Activated CD4-positive, alpha-beta T cell treated with anti-CD3 and anti-CD28 coated beads, Interleukin-2, amount 10 ng/mL, durations not matched to agents 7 days and 5 days (primary cell): ENCODE data around the gene NECTIN1. TPM values are rescaled to one million over a fixed set of nuclear protein-coding genes. Genes with fewer than 3 reads are reported as not detected.

Source experiments
- CTCF ChIA-PET: fragments of 350-600 bp; sonication (Branson Sonifier 250); formaldehyde crosslinking; loops from one replicate; lab custom pipeline; 2021; ENCODE audit warnings: antibody characterized with exemption; lab: Charles Lee
- POLR2A ChIA-PET: fragments of 350-600 bp; sonication (Branson Sonifier 250); formaldehyde crosslinking; loops from one replicate; lab custom pipeline; 2021; ENCODE audit warnings: antibody characterized with exemption; lab: Charles Lee
- DNase-seq: peaks from one replicate; pipeline ENCODE4 v3.0.0-alpha.2; 2020
- H3K27ac Mint-ChIP-seq: one replicate; pipeline ENCODE4 v1.8.0; 2021; ENCODE audit warnings: mild to moderate bottlenecking, moderate library complexity, mixed read lengths
- H3K27me3 Mint-ChIP-seq: one replicate; pipeline ENCODE4 v1.8.0; 2021; ENCODE audit warnings: mixed read lengths
- H3K36me3 Mint-ChIP-seq: one replicate; pipeline ENCODE4 v1.8.0; 2021; ENCODE audit warnings: low read depth, mixed read lengths
- H3K4me1 Mint-ChIP-seq: one replicate; pipeline ENCODE4 v1.8.0; 2021; ENCODE audit warnings: mixed read lengths
- H3K4me3 Mint-ChIP-seq: one replicate; pipeline ENCODE4 v1.8.0; 2021; ENCODE audit warnings: mild to moderate bottlenecking, moderate library complexity, mixed read lengths
- H3K9me3 Mint-ChIP-seq: one replicate; pipeline ENCODE4 v1.8.0; 2021; ENCODE audit warnings: mixed read lengths
- total RNA-seq, 2 experiments: library from RNA; stranded (reverse); gene quantifications; one replicate each; pipeline ENCODE4 v1.2.3, GENCODE V29; 2021

The NECTIN1 gene
- total RNA-seq, 2 experiments from 2014 or later: 0.21 to 0.30 TPM

DNA sequence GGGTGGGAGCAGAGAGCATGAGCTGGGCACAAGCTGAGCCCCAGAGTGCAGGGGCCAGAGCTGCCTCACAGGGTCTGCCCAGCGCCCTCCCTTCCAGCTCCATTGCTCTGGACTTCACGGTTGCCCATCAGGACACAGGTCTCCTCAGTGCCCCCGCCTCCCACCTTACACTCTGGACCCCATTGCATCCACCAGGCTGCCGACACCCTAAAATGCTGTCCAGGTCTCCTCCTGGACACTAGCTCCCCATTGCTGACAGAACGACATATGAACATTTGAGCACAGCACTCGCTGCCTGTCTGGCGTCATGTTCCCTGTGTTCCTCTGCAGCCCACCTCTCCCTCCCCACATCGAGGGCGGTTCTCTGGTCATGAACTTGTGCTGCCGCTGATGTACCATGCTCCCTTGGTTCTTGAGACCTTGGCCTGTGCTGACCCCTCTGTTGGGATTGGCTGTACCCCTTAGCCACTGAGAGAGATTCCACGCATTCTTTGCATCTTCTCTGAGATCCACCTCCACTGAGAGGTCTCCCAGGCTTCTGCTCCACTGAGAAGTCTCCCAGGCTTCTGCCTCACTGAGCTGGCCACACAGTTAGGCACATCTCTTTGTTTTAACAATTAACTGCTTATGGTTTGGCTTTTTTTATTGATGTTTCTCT, 34.2 kb upstream of the NECTIN1 start:
- no peak overlapping the region for H3K4me3 Mint-ChIP-seq
- POLR2A ChIA-PET: no interaction called here
- H3K27me3 Mint-ChIP-seq: peaks cover 12% of the 10 kb centered on the region
- CTCF ChIA-PET: interaction anchor here (1.5 kb wide), 1 partner anchor 8 kb away, joined by 3 read pairs; no protein-coding TSS in a partner anchor
- H3K36me3 Mint-ChIP-seq: no peaks in the 10 kb centered on the region
- DNase-seq: no peak
- no peaks in the 10 kb centered on the region for H3K4me1 Mint-ChIP-seq
- H3K9me3 Mint-ChIP-seq: peaks cover 4% of the 10 kb centered on the region
- no peak overlapping the region for H3K27ac Mint-ChIP-seq

DNA sequence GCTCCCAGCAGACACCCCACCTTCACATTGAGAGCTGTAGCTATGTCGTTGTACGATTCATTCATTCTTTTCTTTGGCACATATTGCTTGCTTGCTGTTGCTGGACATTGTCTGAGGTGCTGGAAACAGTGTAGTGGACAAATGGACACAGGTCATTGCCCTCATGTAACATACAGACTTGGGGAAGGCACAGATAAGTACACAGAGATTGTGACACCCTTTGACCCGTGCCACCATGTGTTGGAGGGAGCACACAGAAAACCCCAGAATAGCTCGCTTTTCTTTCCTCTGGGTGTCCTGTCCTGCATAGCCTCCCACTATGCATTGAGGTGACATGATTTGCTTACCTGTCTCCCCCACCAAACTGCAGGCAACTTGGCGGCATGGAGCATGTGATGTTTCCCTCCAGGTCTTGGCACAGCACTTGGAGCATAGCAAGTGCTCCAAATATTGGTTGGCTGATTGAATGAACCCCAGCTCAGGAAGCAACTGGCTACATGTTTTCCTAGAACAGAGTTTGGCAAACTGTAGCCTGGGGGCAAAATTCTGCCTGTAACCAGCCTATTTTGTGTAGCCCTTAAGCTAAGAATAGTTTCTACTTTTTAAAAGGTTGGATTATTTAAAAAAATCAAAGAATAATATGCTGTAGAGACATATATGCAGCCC, 30.9 kb upstream of the NECTIN1 start:
- Mint-ChIP-seq H3K4me3 (no peak overlapping the region), H3K27me3 (peaks cover 8% of the 10 kb centered on the region), H3K4me1 (no peaks in the 10 kb centered on the region), H3K9me3 (no peaks in the 10 kb centered on the region), H3K36me3 (no peaks in the 10 kb centered on the region), H3K27ac (no peak overlapping the region)
- CTCF ChIA-PET: interaction anchor here (1.3 kb wide), 1 partner anchor 24 kb away, joined by 3 read pairs; no protein-coding TSS in a partner anchor
- no peak for DNase-seq
- POLR2A ChIA-PET: no interaction called here

DNA sequence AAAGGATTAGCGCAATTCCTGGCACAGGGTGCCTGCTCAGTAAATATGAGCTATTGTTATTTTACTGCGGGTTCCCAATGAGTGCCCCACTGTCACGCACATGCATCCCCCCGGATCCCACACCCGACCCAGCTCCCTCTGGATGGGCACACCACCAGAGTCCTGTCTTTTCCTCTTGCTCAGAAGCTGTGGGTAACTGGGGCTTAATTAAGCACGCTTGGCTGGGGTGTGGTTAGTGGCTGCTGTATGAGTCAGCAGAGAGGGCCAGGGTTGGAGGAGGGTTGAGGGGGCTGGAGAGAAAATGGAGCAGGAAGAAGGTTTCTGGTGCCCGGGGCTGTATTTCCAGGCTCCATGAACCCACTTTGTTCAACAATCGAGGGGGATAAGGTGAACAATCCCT, 30.3 kb upstream of the NECTIN1 start:
- no peaks in the 10 kb centered on the region for H3K9me3 Mint-ChIP-seq
- H3K4me3 Mint-ChIP-seq: no peak overlapping the region
- no peak overlapping the region for H3K27ac Mint-ChIP-seq
- no peaks in the 10 kb centered on the region for H3K4me1 Mint-ChIP-seq
- no peak for DNase-seq
- ChIA-PET CTCF (interaction anchor here (1.3 kb wide), 1 partner anchor 23 kb away, joined by 3 read pairs; no protein-coding TSS in a partner anchor), POLR2A (no interaction called here)
- H3K27me3 Mint-ChIP-seq: peaks cover 8% of the 10 kb centered on the region
- no peaks in the 10 kb centered on the region for H3K36me3 Mint-ChIP-seq

DNA sequence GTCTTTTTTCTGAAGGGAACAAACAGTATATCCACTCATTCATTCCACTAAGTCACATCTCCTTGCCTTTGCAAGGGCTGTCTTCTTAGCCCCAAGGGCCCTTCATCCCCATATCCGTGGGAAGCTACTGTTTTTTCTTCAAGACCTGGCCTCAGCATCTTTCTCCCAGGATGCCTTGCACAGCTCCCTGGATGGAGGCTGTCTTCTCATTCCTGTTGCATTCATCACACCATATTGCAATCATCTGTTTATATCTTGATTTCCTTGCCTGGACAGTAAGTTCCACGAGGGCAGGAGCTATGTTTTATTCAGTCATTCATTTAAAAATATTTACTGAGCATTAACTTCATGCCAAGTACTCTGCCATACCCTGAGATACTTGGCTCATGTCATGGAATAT, 29.3 kb upstream of the NECTIN1 start:
- no peak for DNase-seq
- Mint-ChIP-seq H3K27ac (no peak overlapping the region), H3K4me3 (no peak overlapping the region), H3K9me3 (no peaks in the 10 kb centered on the region), H3K4me1 (no peaks in the 10 kb centered on the region), H3K27me3 (peaks cover 12% of the 10 kb centered on the region), H3K36me3 (no peaks in the 10 kb centered on the region)
- ChIA-PET POLR2A (no interaction called here), CTCF (interaction anchor here (1.1 to 1.2 kb wide), 2 partner anchors 18 to 117 kb away, joined by 3 read pairs; no protein-coding TSS in a partner anchor)

DNA sequence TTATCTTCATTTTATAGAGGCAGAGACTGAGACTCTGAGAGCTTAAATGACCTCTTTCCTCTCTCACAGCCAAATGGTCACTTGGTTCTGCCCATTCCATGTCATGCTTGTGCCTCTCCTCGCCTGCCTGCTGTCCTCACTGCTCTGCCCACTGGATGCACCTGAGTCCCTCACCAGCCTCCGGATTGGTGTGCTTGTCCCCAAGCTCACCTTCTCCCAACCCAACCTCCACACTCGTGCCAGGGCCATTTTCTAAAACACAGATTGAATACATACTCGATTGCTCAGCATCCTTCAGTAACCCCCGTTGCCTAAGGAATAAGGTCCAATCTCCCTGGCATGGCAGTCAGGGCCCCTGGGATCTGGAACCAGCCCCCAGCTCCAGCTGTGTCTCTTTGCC, 28.4 kb upstream of the NECTIN1 start:
- no peaks in the 10 kb centered on the region for H3K36me3 Mint-ChIP-seq
- no peak overlapping the region for H3K27ac Mint-ChIP-seq
- H3K4me3 Mint-ChIP-seq: no peak overlapping the region
- no peak for DNase-seq
- no peaks in the 10 kb centered on the region for H3K4me1 Mint-ChIP-seq
- H3K9me3 Mint-ChIP-seq: no peaks in the 10 kb centered on the region
- peaks cover 12% of the 10 kb centered on the region for H3K27me3 Mint-ChIP-seq
- CTCF ChIA-PET: interaction anchor here (0.6 to 1.2 kb wide), 2 partner anchors 17 to 123 kb away, joined by 3 read pairs; no protein-coding TSS in a partner anchor
- POLR2A ChIA-PET: no interaction called here

DNA sequence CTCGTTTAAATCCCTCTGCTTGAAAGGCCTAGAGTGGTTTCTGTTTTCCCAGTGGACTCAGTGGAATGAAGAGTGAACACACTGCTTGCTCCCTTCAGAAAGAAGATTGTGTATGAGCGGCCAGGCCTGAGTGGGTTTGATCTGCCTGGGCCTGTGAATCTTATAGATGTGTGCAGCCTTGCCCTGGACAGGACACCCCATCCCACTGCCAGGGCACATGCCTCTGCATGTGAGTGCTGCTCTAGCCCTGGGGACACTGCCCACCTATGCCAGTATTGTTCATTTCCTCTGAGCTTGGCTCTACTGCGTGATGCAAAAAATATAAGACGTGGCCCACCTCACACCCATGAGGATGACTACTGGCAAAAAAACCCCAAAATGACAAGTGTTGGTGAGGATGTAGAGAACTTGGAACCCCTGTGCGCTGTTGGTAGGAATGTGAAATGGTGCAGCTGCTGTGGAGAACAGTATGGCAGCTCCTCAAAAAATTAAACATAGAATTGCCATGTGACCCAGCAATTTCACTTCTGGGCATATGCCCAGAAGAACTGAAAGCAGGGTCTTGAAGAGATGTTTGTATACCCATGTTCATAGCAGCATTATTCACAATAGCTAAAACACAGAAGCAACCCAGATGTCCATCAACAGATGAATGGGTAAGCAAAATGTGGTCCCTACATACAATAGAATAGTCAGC, 27.3 kb upstream of the NECTIN1 start:
- ChIA-PET CTCF (no interaction called here), POLR2A (no interaction called here)
- Mint-ChIP-seq H3K27me3 (peaks cover 12% of the 10 kb centered on the region), H3K27ac (no peak overlapping the region), H3K4me3 (no peak overlapping the region), H3K36me3 (no peaks in the 10 kb centered on the region), H3K4me1 (no peaks in the 10 kb centered on the region), H3K9me3 (no peaks in the 10 kb centered on the region)
- no peak for DNase-seq

DNA sequence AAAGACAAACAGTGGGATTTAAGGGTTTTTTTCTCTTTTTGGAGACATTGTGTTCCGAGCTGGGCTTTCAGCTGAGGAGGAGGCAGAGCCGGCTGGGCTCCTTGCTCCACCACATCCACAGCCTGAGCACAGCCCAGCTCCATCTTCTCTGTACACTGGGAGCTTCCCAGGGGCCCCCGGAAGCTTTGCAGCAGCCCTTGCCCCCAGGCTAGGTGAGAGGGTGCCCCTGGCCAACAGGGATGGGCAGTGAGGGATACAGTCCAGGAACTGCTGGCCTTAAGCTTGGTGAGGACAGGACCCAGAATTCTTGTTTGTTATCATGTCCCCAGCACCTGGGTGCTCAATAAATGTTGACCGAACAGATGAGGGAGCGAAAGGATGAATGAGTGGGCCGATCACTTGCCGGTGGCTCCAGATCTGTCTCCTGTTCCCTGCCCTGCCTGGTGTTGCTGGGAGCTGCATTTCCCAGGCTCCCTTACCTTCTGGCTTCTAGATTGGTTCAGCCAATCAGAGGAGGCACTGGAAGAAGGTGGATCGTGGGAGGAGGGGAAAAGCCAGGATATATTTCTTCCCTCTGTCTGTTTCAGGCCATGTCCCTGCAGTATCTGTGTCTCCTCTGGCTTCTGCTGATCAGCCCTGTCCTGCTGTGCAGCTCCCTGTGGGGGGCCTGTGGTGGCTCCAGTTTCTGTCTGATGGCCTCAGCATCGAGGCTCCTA, 26.5 kb upstream of the NECTIN1 start:
- Mint-ChIP-seq H3K9me3 (no peaks in the 10 kb centered on the region), H3K36me3 (no peaks in the 10 kb centered on the region), H3K27ac (no peak overlapping the region), H3K27me3 (peaks cover 12% of the 10 kb centered on the region), H3K4me1 (no peaks in the 10 kb centered on the region), H3K4me3 (no peak overlapping the region)
- ChIA-PET CTCF (interaction anchor here (0.8 kb wide), 1 partner anchor 26 kb away, joined by 3 read pairs; the partner anchor contains the start of gene NECTIN1), POLR2A (no interaction called here)
- DNase-seq: no peak

DNA sequence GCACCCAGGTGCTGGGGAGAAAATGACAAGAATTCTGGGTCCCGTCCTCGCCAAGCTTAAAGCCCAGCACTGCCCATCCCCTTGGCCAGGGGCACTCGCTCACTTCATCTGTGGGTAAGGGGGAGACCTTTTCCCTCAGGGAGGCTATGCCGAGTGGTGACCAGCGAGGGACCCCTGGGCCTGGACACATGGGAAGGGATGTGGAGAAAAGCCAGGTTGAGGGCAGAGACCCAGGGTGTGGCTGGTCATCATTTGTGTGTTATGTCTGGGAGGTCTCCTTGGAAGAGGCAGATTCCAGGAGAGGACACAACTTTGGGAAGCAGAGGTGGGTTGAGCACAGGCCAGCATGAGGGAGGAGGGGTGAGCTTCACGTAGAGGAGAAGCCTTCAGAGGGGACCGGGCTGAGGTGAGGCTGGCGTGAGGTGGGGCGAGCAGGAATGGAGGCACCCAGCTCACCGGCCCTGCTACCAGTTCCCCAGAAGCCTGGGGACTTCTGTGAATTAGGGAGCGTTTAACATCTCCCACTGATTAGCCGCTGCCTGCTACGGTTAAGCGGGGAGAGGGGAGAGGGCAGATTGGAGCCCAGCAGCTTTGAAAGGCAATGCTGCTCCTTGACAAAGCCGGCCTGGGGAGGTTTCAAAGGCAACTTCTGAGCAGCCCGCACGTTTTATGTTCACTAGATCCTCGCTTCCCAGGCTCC, 25.8 kb upstream of the NECTIN1 start:
- Mint-ChIP-seq H3K27ac (no peak overlapping the region), H3K27me3 (peaks cover 12% of the 10 kb centered on the region), H3K4me1 (no peaks in the 10 kb centered on the region), H3K36me3 (no peaks in the 10 kb centered on the region), H3K9me3 (no peaks in the 10 kb centered on the region), H3K4me3 (no peak overlapping the region)
- ChIA-PET POLR2A (no interaction called here), CTCF (interaction anchor here (0.8 kb wide), 1 partner anchor 25 kb away, joined by 3 read pairs; the partner anchor contains the start of gene NECTIN1)
- no peak for DNase-seq

DNA sequence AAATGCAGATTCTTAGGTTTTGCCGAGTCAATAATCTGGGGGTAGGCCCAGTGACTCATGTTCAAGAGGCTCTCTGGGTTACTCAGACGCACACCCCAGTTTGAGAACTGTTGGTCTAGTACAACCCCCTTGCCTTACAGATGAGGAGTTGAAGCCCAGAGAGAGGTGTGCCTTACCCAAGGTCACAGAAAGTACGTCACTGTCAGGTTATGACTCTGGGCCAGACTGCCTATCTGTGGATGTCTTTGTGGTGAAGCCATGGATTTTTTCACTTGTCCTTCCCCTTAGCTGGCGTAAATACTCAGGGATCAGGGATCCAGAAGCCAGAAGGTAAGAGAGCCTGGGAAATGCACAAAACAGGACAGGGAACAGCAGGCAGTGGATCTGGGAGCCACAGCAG, 25.2 kb upstream of the NECTIN1 start:
- POLR2A ChIA-PET: no interaction called here
- Mint-ChIP-seq H3K9me3 (no peaks in the 10 kb centered on the region), H3K36me3 (no peaks in the 10 kb centered on the region)

DNA sequence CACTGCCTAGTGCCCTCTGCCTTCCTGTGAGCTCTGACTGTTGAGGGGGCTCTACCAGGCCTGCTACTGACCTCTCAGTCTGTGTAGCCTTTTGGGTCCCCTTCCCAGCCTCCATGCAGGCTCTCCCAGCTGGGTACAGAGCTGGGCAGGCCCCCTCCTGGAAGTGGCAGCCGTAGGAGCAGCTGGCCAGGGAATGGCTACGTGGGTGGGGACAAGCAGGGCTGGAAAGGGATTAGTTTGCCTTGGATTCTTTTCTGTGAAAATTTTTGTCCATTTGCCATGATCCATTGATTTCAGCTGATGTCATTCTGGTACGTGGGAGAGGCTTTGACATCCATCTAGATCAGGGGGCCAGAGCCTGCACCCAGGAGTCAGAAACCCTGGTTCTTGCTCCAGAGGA, 23.9 kb upstream of the NECTIN1 start:
- peaks cover 9% of the 10 kb centered on the region for H3K27me3 Mint-ChIP-seq
- no peak overlapping the region for H3K4me3 Mint-ChIP-seq
- no peaks in the 10 kb centered on the region for H3K4me1 Mint-ChIP-seq
- H3K27ac Mint-ChIP-seq: no peak overlapping the region
- ChIA-PET POLR2A (no interaction called here), CTCF (interaction anchor here (1.0 kb wide), 1 partner anchor 24 kb away, joined by 3 read pairs; the partner anchor contains the start of gene NECTIN1)
- DNase-seq: no peak
- no peaks in the 10 kb centered on the region for H3K9me3 Mint-ChIP-seq
- H3K36me3 Mint-ChIP-seq: no peaks in the 10 kb centered on the region

More for the DNA sequence above, 25.2 kb upstream of the NECTIN1 start:
- DNase-seq: no peak
- peaks cover 12% of the 10 kb centered on the region for H3K27me3 Mint-ChIP-seq
- no peak overlapping the region for H3K4me3 Mint-ChIP-seq
- CTCF ChIA-PET: no interaction called here
- H3K4me1 Mint-ChIP-seq: no peaks in the 10 kb centered on the region
- no peak overlapping the region for H3K27ac Mint-ChIP-seq

DNA sequence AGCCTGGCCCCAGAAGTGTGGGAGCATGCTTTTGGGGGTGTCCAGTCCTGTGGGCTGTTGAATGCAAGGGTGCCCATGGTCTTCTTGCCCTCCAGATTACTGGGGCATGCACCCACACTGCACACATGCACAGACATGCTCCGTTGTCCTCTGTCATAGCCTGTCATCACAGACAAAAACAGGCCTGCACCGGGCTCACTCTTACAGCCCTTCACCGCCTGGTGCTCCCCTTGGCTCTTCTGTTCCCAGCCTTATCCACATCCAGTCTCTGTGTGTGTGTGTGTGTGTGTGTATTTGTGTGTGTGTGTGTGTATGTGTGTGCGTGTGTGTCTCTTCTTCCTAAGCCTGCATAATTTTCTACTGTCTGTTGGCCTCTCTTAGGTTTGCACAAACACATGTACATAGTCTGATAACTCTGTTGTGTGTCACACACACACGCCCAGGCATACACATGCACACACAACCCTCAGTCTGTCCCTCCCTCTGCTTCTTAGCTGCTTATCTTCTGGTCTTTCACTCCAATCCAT, 23.4 kb upstream of the NECTIN1 start:
- H3K9me3 Mint-ChIP-seq: no peaks in the 10 kb centered on the region
- H3K27ac Mint-ChIP-seq: no peak overlapping the region
- DNase-seq: no peak
- no peaks in the 10 kb centered on the region for H3K4me1 Mint-ChIP-seq
- ChIA-PET CTCF (interaction anchor here (0.7 kb wide), 1 partner anchor 125 kb away, joined by 3 read pairs; no protein-coding TSS in a partner anchor), POLR2A (no interaction called here)
- no peak overlapping the region for H3K4me3 Mint-ChIP-seq
- peaks cover 9% of the 10 kb centered on the region for H3K27me3 Mint-ChIP-seq
- H3K36me3 Mint-ChIP-seq: no peaks in the 10 kb centered on the region

DNA sequence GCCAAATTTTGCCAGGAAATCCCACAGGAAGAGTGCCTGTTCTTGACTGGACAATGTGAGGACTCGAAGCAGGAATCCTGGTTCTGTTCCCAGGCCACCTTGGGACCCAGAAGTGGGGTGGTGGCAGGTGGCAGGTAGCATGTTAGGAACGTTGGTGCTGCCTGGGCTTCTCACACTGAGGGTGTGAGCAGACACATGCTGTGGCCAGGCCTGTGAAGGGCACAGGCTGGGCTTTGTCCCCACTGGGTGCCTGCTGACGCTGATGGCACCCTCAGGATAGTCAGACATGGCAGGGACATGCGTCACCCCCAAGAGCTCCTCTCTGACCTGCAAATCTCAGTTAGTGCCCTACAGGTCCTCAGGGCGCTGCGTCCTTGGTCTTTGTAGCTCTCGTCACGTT, 21.1 kb upstream of the NECTIN1 start:
- Mint-ChIP-seq H3K4me1 (no peaks in the 10 kb centered on the region), H3K27me3 (peaks cover 7% of the 10 kb centered on the region), H3K4me3 (no peak overlapping the region), H3K9me3 (no peaks in the 10 kb centered on the region), H3K36me3 (no peaks in the 10 kb centered on the region), H3K27ac (no peak overlapping the region)
- POLR2A ChIA-PET: no interaction called here
- DNase-seq: no peak
- CTCF ChIA-PET: interaction anchor here (0.7 kb wide), 1 partner anchor 21 kb away, joined by 3 read pairs; the partner anchor contains the start of gene NECTIN1
